HS-5 (cell line): Measurements from ENCODE around the gene ERC1.
"Not testable (repeated sequence)": the region's sequence is repeated elsewhere in the genome, so short reads cannot be mapped to it uniquely, and the experiment has no call there.

Experiments
- DNase-seq: peaks from one replicate; pipeline ENCODE4 v3.0.0-alpha.2; 2012; ENCODE audit warnings: low read depth

ERC1 gene

GRCh38 chr12:1189163-1189562 lies 198.1 kb downstream of the ERC1 start:
- DNase-seq, result no peak

GRCh38 chr12:1195513-1195912 lies 204.5 kb downstream of the ERC1 start:
- no peak for DNase-seq

GRCh38 chr12:1197264-1198018 lies 206.4 kb downstream of the ERC1 start:
- DNase-seq, result peak; percentile 53

- DNase-seq, result not testable (repeated sequence)
Observed at GRCh38 chr12:1198854-1199253, 207.8 kb downstream of the ERC1 start.

GRCh38 chr12:1199700-1200099 lies 208.7 kb downstream of the ERC1 start:
- DNase-seq, result no peak

GRCh38 chr12:1201030-1201429 lies 210.0 kb downstream of the ERC1 start:
- DNase-seq, result no peak

GRCh38 chr12:1201886-1202285 lies 210.9 kb downstream of the ERC1 start:
- no peak for DNase-seq

- DNase-seq, result no peak
Observed at GRCh38 chr12:1203735-1204019, 212.7 kb downstream of the ERC1 start.

- no peak for DNase-seq
Observed at GRCh38 chr12:1204581-1205121, 213.6 kb downstream of the ERC1 start.

GRCh38 chr12:1205512-1206060 lies 214.6 kb downstream of the ERC1 start:
- no peak for DNase-seq

GRCh38 chr12:1206118-1206734 lies 215.2 kb downstream of the ERC1 start:
- DNase-seq, result no peak

- DNase-seq, result no peak
Observed at GRCh38 chr12:1207276-1207675, 216.3 kb downstream of the ERC1 start.

- DNase-seq, result not testable (repeated sequence)
Observed at GRCh38 chr12:1208719-1209118, 217.7 kb downstream of the ERC1 start.

- DNase-seq, result no peak
Observed at GRCh38 chr12:1212526-1212925, 221.5 kb downstream of the ERC1 start.

GRCh38 chr12:1213205-1213604 lies 222.2 kb downstream of the ERC1 start:
- no peak for DNase-seq

- DNase-seq, result no peak
Observed at GRCh38 chr12:1213618-1214205, 222.7 kb downstream of the ERC1 start.

- DNase-seq, result no peak
Observed at GRCh38 chr12:1216560-1216959, 225.5 kb downstream of the ERC1 start.

- peak; percentile 55 for DNase-seq
Observed at GRCh38 chr12:1217191-1217949, 226.3 kb downstream of the ERC1 start.

GRCh38 chr12:1218369-1218768 lies 227.3 kb downstream of the ERC1 start:
- DNase-seq, result no peak

- DNase-seq, result no peak
Observed at GRCh38 chr12:1220127-1221092, 229.4 kb downstream of the ERC1 start.
